NCI-H1105 (cell line): ENCODE data around the gene FCHSD2.
"Not testable (repeated sequence)": the region's sequence is repeated elsewhere in the genome, so short reads cannot be mapped to it uniquely, and the experiment has no call there.

Source experiments
- DNase-seq: peaks from one replicate; lab custom pipeline; 2025; lab: John Stamatoyannopoulos, UW

FCHSD2 gene

DNA sequence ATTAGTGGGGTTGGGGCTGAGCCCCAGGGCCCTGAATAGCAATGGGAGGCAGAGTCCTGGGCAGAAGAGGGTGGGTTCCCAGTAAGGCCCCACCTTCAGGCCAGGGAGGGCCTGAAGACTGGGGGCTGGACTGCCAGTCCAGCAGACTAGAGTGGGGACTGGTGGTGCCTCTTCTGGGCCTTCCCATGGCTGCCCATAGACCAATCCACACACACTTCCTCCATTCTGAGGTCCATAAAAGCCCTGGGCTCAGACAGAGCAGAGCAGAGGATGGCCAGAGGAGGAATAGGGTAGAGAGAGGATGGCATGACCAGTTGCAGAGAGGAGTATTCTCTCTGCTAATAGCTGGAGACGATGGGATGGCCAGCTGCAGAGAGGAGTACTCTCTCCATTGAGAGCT, 216.0 kb downstream of the FCHSD2 start:
- DNase-seq: no peak

DNA sequence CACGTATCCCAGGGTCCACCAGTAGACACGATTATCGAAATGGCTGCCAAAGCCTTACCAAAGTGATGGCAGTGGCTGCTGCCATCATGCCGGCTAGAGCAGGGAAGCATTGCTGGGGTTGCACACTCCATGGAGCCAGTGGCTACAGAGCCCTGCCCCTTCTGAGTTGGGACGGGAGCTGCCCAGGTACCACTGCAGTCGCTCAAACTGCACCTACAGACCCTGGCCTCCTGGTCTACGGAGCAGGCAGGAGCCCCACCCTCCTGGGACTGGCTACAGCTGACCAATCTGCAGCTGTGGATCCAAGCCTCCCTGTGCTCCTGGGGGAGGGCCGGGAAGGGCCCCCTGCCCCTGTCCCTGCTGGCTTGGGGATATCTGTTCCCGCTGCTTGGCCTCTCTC, 216.5 kb downstream of the FCHSD2 start:
- DNase-seq: no peak

DNA sequence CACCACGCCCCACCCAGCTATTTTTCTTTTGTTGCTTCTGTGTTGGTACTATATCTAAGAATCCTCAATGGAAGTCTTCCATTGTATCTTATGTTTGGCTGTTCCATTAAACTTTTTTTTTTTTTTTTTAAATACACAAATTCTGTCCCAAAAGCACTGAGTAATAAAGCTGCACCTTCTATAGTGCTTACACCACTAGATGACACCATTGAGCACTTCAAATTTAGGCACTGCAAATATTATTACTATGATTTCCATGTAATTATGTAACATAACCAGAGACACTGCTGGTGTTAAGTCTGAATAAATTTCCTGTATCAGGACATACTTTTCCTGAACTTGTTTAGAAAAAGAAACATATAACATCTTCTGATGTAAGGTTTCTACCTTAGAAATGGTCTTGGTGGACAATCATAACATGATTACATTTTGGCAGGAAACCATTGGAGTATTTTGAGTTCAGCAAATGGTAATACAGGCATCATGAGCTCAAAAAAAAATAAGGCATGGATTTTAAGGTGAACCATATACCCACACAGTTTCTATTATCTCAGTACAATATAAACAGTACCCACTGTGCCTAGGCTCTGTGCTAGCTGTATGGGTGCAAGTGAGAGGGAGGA, 217.4 kb downstream of the FCHSD2 start:
- no peak for DNase-seq

DNA sequence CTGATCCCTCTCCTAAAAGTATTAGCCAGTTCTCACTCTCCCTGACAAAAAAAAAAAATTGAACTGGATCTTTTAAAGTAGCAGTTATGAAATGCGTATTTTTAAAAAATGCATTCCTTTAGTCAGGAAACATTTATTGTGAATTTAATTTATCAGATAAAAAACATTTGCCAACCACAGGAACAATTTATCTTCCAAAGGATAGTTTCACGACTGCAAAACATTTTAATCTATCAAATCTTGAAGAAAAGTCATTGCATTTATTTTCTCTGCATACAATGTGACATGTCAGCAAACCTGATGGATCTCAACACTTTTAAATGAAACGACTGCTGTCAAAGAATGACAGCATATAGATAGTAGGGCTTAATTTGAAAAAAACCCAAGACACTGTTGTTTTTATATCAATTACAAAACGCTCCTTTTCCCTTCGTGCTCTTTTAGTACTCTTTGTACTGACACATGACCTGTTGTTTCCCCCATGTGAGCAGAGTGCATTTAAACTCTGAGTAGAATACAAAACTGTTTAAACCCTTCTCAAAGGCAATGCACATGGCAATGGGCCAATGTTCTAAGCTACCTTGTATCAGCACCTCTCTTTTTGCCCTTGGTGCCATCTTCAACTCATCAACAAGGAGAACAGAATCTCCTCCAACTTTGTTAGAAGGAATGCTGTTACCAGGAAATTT, 220.9 kb downstream of the FCHSD2 start:
- DNase-seq: no peak

DNA sequence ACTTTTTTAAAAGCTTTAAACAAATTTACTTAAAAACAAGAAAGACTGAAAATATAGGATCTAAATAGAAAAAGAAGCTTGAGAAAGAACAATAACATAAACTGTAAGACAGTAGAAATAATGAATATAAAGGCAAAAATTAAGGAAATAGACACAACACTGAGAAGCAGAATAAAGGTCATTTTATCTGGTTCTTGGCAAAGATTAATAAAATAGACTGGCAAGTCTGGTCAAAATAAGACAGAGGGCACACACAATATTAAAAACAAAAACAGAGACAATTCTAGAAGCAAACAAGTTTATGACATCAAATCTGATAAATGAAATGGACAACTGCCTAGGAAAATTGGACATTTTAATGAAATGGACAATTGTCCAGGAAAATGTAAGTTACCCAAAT, 222.1 kb downstream of the FCHSD2 start:
- no peak for DNase-seq

DNA sequence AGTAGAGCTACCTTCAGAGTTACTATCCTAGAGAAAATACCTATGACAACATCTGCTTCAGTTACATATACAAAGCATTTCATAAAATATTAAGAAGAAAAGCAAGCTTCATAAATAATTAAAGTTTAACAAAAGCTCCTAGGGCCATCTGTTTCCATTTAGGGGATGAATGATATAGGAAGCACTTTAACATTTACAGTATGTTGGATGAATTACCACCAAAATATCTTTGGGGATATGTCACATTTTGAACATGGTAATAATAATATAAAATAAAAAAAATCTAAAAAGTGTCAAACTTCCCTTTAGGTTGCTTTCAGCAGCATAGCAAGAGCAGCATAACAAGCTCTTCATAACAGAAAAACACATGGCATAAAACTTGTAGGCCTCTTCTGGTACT, 223.3 kb downstream of the FCHSD2 start:
- no peak for DNase-seq

DNA sequence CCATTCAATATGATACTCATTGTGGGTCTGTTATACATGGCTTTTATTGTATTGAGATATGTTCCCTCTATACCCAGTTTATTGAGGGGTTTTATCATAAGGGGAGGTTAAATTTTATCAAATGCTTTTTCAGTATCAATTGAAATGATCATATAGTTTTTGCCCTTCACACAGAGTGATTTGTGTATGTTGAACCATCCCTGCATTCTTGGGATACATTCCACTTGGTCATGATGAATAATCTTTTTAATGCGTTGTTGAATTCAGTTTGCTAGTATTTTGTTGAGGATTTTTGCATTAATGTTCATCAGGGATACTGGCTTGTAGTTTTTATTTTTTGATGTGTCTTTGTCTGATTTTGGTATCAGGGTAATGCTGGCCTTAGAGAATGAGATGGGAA, 229.9 kb downstream of the FCHSD2 start:
- DNase-seq: no peak

DNA sequence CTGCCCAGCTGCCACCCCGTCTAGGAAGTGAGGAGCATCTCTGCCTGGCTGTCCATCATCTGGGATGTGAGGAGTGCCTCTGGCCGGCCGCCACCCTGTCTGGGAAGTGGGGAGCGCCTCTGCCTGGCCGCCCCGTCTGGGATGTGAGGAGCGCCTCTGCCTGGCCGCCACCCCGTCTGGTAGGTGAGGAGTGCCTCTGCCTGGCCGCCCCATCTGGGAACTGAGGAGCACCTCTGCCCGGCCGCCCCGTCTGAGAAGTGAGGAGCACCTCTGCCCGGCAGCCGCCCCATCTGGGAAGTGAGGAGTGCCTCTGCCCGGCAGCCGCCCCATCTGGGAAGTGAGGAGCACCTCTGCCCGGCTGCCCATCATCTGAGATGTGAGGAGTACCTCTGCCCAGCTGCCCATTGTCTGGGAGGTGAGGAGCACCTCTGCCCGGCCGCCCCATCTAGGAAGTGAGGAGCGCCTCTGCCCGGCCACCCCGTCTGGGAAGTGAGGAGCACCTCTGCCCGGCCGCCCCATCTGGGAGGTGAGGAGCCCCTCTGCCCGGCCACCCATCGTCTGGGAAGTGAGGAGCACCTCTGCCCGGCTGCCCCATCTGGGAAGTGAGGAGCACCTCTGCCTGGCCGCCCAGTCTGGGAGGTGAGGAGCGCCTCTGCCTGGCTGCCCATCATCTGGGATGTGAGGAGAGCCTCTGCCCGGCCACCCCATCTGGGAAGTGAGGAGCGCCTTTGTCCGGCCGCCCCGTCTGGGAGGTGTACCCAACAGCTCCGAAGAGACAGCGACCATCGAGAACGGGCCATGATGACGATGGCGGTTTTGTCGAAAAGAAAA, 232.3 kb downstream of the FCHSD2 start:
- not testable (repeated sequence) for DNase-seq

DNA sequence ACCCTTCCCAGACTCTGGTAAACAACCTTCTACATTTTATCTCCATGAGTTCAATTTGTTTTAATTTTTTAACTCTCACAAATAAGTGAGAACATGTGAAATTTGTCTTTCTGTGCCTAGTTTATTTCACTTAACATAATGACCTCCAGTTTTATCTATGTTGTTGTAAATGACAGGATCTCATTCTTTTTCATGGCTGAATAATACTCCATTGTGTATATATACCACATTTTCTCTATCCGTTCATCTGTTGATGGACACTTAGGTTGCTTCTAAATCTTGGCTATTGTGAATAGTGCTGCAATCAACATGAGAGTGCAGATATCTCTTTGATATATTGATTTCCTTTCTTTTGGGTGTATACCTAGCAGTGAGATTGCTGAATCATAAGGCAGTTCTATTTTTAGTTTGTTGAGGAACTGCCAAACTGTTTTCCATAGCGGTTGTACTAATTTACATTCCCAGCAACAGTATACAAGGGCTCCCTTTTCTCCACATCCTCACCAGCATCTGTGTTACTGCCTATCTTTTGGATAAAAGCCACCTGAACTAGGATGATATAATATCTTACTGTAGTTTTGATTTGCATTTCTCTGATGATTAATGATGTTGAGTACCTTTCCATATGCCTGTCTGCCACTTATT, 234.0 kb downstream of the FCHSD2 start:
- DNase-seq: no peak

DNA sequence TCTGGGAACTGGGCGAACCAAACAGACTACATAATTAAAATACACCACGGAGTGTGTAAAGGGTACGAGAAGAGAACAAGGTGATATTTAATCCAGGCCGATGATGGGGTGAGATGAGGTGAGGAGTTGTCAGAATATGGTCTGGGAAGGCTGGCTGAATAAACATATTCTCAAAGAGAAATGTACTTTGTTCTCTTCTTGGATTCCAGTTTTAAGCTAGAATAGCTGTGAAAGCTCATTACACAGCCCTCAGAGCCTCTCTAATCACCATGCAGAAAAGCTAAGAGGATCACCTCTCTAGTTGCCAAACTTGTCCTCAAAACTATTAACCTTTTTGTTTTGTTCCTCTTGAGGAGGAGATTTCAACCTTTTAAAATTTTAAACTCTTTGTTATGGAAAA, 238.1 kb downstream of the FCHSD2 start:
- DNase-seq: no peak

DNA sequence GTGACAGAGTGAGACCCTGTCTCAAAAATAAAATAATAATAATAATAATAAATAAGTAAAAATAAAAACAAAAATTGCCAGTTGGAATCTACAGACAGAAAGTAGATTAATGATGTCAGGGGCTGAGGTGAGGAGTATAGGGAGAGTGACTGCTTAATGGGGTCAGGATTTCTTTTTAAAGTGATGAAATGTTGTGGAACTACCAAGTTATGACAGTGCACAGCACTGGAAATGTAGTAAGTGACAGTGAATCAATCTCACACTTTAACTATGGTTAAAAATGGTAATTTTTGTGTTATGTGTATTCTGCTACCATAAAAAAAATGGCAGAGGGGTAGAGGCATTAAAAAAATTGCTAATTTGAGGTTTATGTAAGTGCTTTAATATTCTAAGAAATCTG, 240.7 kb downstream of the FCHSD2 start:
- no peak for DNase-seq

DNA sequence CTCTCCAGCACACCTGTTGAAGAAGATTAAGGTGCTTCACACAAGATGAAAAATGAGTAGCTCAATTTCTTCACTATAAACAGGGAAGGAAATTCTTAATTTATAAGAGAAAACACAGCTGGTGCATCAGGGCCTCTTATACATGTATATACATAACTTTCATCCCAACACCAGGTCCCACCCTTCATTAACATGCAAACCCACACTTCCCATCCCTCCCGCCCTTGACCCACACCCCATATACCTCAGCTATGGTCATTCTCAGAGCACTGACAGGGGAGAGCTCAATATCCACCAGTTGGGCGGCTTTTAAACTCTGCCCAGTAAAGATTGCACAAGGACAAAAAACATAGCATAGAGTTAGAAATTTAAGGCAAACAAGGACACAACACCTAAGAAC, 242.1 kb downstream of the FCHSD2 start:
- DNase-seq: no peak

DNA sequence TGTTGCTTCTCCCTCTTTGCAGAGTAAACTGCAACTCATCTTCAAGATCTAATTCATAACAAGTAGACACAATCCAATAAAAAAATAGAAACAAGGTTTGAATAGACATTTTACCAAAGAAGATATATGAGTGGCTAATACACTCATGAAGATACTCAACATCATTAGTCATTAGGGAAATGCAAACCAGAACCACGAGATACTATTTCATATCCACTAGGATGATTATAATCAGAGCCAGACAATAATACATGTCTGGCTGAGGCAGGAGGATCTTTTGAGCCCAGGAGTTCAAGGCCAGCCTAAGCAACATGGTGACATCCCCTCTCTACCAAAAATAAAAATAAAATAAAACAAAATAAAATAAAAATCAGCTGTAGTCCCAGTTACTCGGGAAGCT, 242.9 kb downstream of the FCHSD2 start:
- DNase-seq: no peak

DNA sequence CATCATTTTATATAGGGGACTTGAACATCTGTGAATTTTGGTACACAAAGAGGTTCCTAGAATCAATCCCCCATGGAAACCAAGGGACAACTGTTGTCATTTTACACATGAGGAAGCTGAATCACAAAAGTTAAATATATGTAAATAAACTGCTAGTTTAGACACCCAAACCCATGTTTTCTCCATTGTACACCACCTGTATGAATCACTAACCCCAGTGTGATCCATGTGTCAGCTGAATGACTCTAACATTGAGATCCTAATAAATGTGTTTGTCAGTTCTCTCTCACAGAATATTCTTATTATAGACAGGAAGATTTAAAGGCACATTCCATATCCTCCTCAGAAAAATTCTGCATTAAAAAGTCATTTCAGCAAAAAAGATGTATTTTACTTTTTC, 244.6 kb downstream of the FCHSD2 start:
- no peak for DNase-seq

DNA sequence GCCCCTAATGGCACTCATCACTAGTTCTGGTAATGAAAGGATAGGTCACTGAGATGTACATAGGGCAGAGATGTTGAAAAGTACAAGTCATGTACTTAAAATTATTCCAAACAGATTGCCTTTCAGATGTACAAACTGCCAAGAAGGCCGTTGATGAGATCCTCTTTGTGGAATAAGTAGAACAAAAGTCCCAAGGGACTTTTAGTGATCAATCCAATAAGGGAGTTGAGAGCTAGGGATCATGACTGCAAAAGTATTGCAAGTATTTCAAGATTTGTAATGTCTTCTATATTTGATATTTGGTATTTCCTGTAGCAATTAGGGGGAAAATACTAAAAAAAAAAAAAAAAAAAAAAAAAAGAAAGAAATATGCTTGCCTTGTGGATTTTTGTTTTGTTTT, 245.7 kb downstream of the FCHSD2 start:
- no peak for DNase-seq

DNA sequence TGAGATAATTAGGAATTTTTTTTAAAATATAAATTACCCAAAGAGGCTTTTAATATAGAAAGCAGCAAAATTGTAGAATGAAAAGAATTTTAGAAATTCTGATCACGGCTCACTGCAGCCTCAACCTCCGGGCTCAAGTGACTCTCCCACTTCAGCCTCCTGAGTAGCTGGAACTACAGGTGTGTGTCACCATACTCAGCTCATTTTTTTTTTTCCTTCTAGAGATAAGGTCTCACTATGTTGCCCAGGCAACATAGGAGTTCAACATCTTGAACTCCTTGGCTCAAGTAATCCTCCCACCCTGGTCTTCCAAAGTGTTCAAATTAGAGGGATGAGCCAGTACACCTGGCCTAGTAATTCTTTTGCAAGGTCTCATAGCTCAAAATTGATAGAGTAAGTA, 251.2 kb downstream of the FCHSD2 start:
- no peak for DNase-seq

DNA sequence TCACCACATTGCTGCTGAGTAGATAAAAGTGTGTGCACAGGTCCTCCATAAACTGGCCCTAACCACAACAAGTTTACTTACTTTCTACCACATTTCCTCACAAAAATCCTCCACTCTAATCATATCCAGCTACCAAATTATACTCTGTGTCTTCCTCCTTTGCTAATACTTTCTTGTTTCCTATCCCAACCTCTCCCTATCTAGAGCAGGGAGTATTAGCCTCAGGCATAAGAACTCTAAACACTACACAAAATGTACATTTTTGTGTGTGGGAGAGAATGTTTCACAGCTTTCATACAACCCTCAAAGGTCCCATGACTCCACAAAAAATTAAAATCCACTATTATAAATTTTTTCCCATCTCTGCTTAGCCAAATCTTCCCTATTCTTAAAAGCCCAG, 255.5 kb downstream of the FCHSD2 start:
- no peak for DNase-seq

DNA sequence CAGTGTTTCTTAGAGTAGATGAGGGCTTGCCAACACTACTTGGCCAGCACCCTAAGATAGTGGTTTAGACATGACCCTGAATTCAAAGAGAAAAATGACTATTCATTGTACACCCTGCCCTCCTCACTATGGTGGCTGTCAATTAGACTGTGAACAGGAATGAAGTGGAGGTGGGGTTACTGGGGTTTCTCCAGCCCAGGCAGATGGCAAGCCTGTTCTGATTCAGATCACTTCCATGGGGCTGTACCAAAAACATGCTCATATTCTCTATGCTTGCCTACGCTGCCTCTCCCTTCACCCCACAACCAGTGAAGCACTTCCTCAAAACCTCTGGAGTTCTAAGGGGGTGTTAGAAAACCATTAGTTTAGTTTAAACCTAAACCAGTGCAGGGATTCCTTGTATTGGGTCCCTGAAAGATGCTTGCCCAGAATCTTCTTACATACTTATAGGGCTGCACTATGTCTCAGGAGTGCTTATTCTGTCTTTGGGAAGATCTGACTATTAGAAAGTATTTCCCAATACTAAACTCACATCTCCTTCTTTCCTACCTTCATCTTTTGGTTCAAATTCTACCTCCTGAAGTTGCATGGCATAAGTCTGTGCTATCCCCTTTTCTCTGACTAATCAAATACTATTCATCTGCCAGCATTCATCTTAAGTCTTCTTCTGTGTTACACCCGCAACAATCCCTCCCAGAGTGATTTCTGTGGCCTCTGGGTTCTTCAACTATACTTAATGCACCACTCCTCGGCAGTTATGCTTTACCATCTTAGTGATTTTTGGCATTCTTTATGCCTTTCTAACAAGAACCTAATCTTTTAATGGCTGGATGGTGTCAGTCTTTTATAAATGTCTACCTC, 256.1 kb downstream of the FCHSD2 start:
- DNase-seq: no peak

DNA sequence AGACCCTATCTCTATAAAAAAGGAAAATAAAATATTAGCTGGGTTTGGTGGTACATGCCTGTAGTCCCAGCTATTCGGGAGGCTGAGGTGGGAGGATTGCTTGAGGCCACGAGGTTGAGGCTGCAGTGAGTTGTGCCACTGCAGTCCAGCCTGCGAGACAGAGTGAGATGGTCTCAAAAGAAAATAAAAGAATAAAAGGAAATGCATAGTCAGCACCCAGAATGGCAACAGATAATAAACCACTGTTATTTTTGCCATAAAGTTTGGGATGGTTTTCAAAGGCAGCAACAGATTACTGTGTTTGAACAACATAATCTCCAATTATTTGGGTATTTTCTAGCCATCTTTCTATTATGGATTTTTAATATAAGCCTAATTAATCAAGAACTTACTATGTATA, 266.0 kb downstream of the FCHSD2 start:
- DNase-seq: no peak

DNA sequence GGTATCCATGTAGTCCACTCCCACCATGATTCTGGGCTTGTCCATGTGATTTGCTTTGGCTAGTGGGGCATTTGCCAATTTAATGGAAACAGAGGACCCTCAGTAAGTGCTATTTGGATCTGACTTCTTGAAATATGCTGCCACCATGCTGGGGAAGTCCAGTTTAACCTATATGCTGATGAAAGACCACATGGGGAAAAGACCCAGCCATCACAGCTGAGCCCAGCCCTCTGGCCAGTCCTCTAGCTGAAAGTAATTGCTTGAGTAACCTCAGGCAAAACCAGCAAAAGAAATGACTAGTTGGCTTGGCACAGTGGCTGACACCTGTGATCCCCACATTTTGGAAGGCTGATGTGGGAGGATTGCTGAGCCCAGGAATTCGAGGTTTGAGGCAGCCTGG, 266.4 kb downstream of the FCHSD2 start:
- DNase-seq: no peak

DNA sequence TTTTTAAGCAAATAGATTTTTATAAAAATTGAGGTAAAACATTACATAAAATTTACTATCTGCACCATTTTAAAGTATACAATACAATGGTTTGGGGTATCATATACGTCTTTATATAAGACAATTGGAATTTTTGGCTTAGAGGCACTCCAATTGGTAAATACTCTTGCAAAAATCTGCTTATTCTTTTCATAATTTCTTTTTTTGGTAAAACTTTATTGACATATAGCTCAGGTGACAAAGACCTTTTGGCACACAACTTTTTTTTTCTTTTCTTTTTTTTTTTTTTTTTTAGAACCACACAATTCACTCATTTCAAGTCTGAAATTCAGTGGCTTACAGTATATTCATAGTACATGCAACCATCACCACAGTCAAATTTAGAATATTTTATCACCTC, 270.1 kb downstream of the FCHSD2 start:
- DNase-seq: no peak

DNA sequence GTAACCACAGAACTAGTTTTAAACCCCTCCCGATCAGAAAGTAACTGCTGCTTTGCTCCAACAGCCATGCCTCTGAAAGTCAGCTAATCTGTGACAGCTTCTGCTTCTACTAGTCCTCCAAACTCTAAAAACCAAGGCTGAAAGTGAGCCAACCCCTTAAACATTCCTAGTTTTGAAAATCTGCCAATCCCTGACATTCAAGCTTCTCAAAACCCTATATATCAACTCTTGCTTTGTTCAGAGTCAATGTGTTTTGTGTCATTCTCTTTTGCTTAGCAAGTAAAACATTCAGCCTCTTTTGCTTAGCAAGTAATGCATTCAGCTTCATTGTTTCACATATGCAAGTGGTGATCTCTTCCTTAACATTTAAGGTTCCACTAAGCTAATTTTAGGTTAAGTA, 271.0 kb downstream of the FCHSD2 start:
- DNase-seq: no peak
